HepG2 (cell line): ENCODE results near the gene RPL23. TPM values are rescaled to one million over a fixed set of nuclear protein-coding genes. Genes with fewer than 3 reads are reported as not detected.

Experiments
- CCAR2 ChIP-seq: fragments of 200-400 bp; formaldehyde crosslinking; optimal IDR thresholded peaks from 2 replicates; pipeline ENCODE3; 2018; ENCODE audit warnings: low read depth, mild to moderate bottlenecking, low read length, moderate library complexity
- GPN1 ChIP-seq: sonication (generic); formaldehyde crosslinking; IDR thresholded peaks from 2 replicates; pipeline ENCODE4 v1.5.1; 2020; ENCODE audit warnings: missing genetic modification reagents, borderline replicate concordance
- KDM5B ChIP-seq: sonication (generic); formaldehyde crosslinking; IDR thresholded peaks from 2 replicates; pipeline ENCODE4 v1.4.0; 2020; ENCODE audit warnings: missing genetic modification reagents, mild to moderate bottlenecking, borderline replicate concordance
- MYC ChIP-seq: sonication (generic); formaldehyde crosslinking; IDR thresholded peaks from 2 replicates; pipeline ENCODE4 v1.9.0; 2021; ENCODE audit warnings: missing genetic modification reagents, borderline replicate concordance
- PAF1 ChIP-seq: IDR thresholded peaks from 2 replicates; pipeline ENCODE4 v1.6.1; 2016; ENCODE audit warnings: missing genetic modification reagents, missing compliant biosample characterization
- SMC3 ChIP-seq: IDR thresholded peaks from 2 replicates; pipeline ENCODE4 v1.6.1; 2011; ENCODE audit warnings: low read length, improper control_type of control experiment
- SNAI1 ChIP-seq: sonication (generic); formaldehyde crosslinking; IDR thresholded peaks from 2 replicates; pipeline ENCODE4 v1.5.0; 2020; ENCODE audit warnings: mild to moderate bottlenecking, missing genetic modification reagents, borderline replicate concordance
- ZFP90 ChIP-seq: sonication (generic); formaldehyde crosslinking; IDR thresholded peaks from 2 replicates; pipeline ENCODE4 v1.8.0; 2022; ENCODE audit warnings: missing genetic modification reagents, mild to moderate bottlenecking, inconsistent platforms, borderline replicate concordance
- ZNF598 ChIP-seq: sonication (generic); formaldehyde crosslinking; IDR thresholded peaks from 2 replicates; pipeline ENCODE4 v1.5.1; 2020; ENCODE audit warnings: mild to moderate bottlenecking, missing genetic modification reagents, borderline replicate concordance
- ZNF776 ChIP-seq: sonication (generic); formaldehyde crosslinking; IDR thresholded peaks from 2 replicates; pipeline ENCODE4 v1.4.0; 2020; ENCODE audit warnings: mild to moderate bottlenecking, missing genetic modification reagents
- ZNF781 ChIP-seq: sonication (generic); formaldehyde crosslinking; IDR thresholded peaks from 2 replicates; pipeline ENCODE4 v1.5.1; 2020; ENCODE audit warnings: borderline replicate concordance, mild to moderate bottlenecking, missing genetic modification reagents; ENCODE audit errors: not compliant biosample characterization
- polyA plus RNA-seq, 8 experiments: library from polyadenylated mRNA; depleted of rRNA in 3 of 8; stranded (reverse) in 7 of 8; unstranded in 1 of 8; fragments of >200 nt; fragmentation: Illumina TruSeq in 4 of 8; extraction: Trizol in 4 of 8; gene quantifications; 2 replicates each; pipeline versions ENCODE4 v1.2.1 to v1.2.3, GENCODE V29; 2011 to 2016; ENCODE audit warnings: low read depth in 4 of 8, missing spikeins in 1 of 8, mixed read lengths in 1 of 8; ENCODE audit not compliant: insufficient read depth in 1 of 8
- total RNA-seq, 5 experiments: library from RNA; depleted of rRNA; stranded (reverse); fragments of >200 nt; fragmentation: Illumina TruSeq; extraction: Trizol; gene quantifications; 2 replicates each; pipeline ENCODE4 v1.2.3, GENCODE V29; 2016; ENCODE audit warnings: low read depth in 1 of 5
- TF ChIP-seq, protein P1 (sequence below): sonication (generic); formaldehyde crosslinking; IDR thresholded peaks from 2 replicates; pipeline ENCODE4 v1.4.0; 2020; ENCODE audit warnings: missing genetic modification reagents, mild to moderate bottlenecking, borderline replicate concordance
- TF ChIP-seq, protein P2 (sequence below): sonication (generic); formaldehyde crosslinking; IDR thresholded peaks from 2 replicates; pipeline ENCODE4 v1.4.0; 2020; ENCODE audit warnings: low read depth, mild to moderate bottlenecking, missing genetic modification reagents
- TF ChIP-seq, protein P3 (sequence below): sonication (generic); formaldehyde crosslinking; IDR thresholded peaks from 2 replicates; pipeline ENCODE4 v1.5.0; 2020; ENCODE audit warnings: missing genetic modification reagents, mild to moderate bottlenecking, borderline replicate concordance
- TF ChIP-seq, protein P4 (sequence below): sonication (generic); formaldehyde crosslinking; IDR thresholded peaks from 2 replicates; pipeline ENCODE4 v1.8.1; 2023; ENCODE audit warnings: mild to moderate bottlenecking, missing genetic modification reagents
- TF ChIP-seq, protein P5 (sequence below): IDR thresholded peaks from 2 replicates; pipeline ENCODE4 v1.6.1; 2016
- TF ChIP-seq, protein P6 (sequence below): sonication (generic); formaldehyde crosslinking; IDR thresholded peaks from 2 replicates; pipeline ENCODE4 v1.4.0; 2020; ENCODE audit warnings: missing genetic modification reagents, borderline replicate concordance

The RPL23 gene
- total and polyA plus RNA-seq, 2 of the 13 experiments (the other 11 are each of a cell fraction or from before 2014, with no cell fraction given) = 2,790 to 4,860 TPM

DNA sequence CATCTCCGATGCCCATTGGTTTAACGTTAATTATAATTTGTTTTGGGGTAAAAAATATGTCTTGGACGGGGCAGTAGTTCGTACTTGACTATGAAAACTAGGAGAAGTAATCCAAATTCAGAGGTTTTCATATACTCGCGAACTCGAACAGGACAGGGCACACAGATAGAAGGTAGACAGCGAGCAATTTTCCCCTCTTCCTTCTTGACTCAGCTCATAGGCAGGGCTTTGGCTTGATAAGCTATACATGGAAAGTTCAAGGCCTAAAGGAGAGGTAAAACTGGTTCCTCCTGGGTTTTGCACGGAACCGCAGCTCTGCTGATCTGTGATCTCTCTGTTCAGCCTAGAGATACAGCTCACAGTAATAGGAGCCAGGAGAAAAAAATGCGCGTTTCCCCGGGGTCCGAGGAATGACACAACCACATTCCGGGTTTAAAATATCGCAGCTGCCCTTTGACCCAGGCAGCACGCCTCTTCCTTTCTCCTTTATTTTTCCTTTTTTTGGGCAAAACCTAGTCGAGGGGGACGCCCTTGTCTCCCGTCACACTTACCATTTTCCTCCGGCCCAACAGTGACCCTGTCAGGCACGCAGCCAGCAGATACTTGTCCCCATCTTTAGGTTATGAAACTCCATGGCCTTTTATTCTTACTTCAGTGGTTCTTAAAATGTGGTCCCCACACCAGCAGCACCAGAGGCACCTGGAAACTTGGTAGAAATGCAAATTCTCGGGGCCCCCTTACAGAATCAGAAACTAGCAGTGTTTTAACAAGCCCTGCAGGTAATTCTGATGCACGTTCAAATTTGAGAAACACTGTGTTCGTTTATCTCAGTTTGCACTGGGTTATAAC is 14.7 kb upstream of the RPL23 start (continued):
- TF ChIP-seq, protein P1, sequence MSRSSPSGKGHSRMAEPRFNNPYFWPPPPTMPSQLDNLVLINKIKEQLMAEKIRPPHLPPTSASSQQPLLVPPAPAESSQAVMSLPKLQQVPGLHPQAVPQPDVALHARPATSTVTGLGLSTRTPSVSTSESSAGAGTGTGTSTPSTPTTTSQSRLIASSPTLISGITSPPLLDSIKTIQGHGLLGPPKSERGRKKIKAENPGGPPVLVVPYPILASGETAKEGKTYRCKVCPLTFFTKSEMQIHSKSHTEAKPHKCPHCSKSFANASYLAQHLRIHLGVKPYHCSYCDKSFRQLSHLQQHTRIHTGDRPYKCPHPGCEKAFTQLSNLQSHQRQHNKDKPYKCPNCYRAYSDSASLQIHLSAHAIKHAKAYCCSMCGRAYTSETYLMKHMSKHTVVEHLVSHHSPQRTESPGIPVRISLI = peak; percentile 71; the same call in 1 of the 2 replicates
- TF ChIP-seq, protein P2, sequence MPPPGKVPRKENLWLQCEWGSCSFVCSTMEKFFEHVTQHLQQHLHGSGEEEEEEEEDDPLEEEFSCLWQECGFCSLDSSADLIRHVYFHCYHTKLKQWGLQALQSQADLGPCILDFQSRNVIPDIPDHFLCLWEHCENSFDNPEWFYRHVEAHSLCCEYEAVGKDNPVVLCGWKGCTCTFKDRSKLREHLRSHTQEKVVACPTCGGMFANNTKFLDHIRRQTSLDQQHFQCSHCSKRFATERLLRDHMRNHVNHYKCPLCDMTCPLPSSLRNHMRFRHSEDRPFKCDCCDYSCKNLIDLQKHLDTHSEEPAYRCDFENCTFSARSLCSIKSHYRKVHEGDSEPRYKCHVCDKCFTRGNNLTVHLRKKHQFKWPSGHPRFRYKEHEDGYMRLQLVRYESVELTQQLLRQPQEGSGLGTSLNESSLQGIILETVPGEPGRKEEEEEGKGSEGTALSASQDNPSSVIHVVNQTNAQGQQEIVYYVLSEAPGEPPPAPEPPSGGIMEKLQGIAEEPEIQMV (CRISPR knock-in tag) = peak; percentile 93
- TF ChIP-seq ZNF598 (CRISPR knock-in tag) = 0 out of 2 replicates have a peak, but pooled peaks have one; percentile 6
- no peak for TF ChIP-seq ZFP90 (CRISPR knock-in tag)
- TF ChIP-seq, protein P3, sequence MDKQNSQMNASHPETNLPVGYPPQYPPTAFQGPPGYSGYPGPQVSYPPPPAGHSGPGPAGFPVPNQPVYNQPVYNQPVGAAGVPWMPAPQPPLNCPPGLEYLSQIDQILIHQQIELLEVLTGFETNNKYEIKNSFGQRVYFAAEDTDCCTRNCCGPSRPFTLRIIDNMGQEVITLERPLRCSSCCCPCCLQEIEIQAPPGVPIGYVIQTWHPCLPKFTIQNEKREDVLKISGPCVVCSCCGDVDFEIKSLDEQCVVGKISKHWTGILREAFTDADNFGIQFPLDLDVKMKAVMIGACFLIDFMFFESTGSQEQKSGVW (CRISPR knock-in tag) = peak; percentile 50; the same call in 1 of the 2 replicates
- TF ChIP-seq ZNF776 (CRISPR knock-in tag) = no peak
- TF ChIP-seq, protein P4, sequence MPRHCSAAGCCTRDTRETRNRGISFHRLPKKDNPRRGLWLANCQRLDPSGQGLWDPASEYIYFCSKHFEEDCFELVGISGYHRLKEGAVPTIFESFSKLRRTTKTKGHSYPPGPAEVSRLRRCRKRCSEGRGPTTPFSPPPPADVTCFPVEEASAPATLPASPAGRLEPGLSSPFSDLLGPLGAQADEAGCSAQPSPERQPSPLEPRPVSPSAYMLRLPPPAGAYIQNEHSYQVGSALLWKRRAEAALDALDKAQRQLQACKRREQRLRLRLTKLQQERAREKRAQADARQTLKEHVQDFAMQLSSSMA (CRISPR knock-in tag) = no peak
- peak; percentile 34 for TF ChIP-seq ZNF781 (CRISPR knock-in tag)
- no peak for TF ChIP-seq SNAI1 (CRISPR knock-in tag)
- TF ChIP-seq GPN1 (CRISPR knock-in tag) = no peak
- 0 out of 2 replicates have a peak, but pooled peaks have one; percentile 36 for TF ChIP-seq KDM5B (CRISPR knock-in tag)
- TF ChIP-seq PAF1 (CRISPR knock-in tag) = no peak
- TF ChIP-seq MYC (CRISPR knock-in tag) = peak; percentile 23; the same call in 1 of the 2 replicates
- no peak for TF ChIP-seq SMC3
- TF ChIP-seq CCAR2 = no peak
- TF ChIP-seq, protein P5, sequence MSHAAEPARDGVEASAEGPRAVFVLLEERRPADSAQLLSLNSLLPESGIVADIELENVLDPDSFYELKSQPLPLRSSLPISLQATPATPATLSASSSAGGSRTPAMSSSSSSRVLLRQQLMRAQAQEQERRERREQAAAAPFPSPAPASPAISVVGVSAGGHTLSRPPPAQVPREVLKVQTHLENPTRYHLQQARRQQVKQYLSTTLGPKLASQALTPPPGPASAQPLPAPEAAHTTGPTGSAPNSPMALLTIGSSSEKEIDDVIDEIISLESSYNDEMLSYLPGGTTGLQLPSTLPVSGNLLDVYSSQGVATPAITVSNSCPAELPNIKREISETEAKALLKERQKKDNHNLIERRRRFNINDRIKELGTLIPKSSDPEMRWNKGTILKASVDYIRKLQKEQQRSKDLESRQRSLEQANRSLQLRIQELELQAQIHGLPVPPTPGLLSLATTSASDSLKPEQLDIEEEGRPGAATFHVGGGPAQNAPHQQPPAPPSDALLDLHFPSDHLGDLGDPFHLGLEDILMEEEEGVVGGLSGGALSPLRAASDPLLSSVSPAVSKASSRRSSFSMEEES (CRISPR knock-in tag) = 0 out of 2 replicates have a peak, but pooled peaks have one; percentile 13
- TF ChIP-seq, protein P6, sequence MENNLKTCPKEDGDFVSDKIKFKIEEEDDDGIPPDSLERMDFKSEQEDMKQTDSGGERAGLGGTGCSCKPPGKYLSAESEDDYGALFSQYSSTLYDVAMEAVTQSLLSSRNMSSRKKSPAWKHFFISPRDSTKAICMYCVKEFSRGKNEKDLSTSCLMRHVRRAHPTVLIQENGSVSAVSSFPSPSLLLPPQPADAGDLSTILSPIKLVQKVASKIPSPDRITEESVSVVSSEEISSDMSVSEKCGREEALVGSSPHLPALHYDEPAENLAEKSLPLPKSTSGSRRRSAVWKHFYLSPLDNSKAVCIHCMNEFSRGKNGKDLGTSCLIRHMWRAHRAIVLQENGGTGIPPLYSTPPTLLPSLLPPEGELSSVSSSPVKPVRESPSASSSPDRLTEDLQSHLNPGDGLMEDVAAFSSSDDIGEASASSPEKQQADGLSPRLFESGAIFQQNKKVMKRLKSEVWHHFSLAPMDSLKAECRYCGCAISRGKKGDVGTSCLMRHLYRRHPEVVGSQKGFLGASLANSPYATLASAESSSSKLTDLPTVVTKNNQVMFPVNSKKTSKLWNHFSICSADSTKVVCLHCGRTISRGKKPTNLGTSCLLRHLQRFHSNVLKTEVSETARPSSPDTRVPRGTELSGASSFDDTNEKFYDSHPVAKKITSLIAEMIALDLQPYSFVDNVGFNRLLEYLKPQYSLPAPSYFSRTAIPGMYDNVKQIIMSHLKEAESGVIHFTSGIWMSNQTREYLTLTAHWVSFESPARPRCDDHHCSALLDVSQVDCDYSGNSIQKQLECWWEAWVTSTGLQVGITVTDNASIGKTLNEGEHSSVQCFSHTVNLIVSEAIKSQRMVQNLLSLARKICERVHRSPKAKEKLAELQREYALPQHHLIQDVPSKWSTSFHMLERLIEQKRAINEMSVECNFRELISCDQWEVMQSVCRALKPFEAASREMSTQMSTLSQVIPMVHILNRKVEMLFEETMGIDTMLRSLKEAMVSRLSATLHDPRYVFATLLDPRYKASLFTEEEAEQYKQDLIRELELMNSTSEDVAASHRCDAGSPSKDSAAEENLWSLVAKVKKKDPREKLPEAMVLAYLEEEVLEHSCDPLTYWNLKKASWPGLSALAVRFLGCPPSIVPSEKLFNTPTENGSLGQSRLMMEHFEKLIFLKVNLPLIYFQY (CRISPR knock-in tag) = 0 out of 2 replicates have a peak, but pooled peaks have one; percentile 57
